ENCODE results near the gene GJA5. TPM values are rescaled to one million over a fixed set of nuclear protein-coding genes. Genes with fewer than 3 reads are reported as not detected.
A peak's percentile ranks its signal among the peaks of the same experiment; 100 is the strongest.

GJA5 gene
- total RNA-seq (not detected), polyA plus RNA-seq (not detected)

GRCh38 chr1:147760481-147761260 lies at the start of gene GJA5:
TSS of gene GJA5 (minus strand) at chr1:147760602. CDS start at chr1:147759238, 1,364 bp downstream.
- H3K4me1 ChIP-seq (ENCODE audit: insufficient read depth, low read length): peaks cover 23% of the 10 kb centered on the region
- no peak within 1 kb of the TSS for H3K4me3 Mint-ChIP-seq
- H3K27me3 ChIP-seq (ENCODE audit: insufficient read depth, low read length, poor library complexity, severe bottlenecking): no peaks in the 10 kb centered on the region
- H3K36me3 Mint-ChIP-seq: no peaks in the 10 kb centered on the region
- no peaks in the 10 kb centered on the region for H3K36me3 ChIP-seq (ENCODE audit: insufficient read depth, low read length)
- peaks cover 0 to 2% (median 0%) of the 10 kb centered on the region in 5 donors for H3K9me3 Mint-ChIP-seq
- DNase-seq: no peak
- no peaks in the 10 kb centered on the region for H3K9me3 ChIP-seq (ENCODE audit: low read length)
- CTCF ChIA-PET: no interaction called here
- peaks cover 26 to 35% (median 27%) of the 10 kb centered on the region in 3 donors for H3K4me1 Mint-ChIP-seq
- no peak within 1 kb of the TSS for H3K27ac ChIP-seq (ENCODE audit: low read depth, low read length)
- H3K27me3 Mint-ChIP-seq: peaks cover 0 to 9% of the 10 kb centered on the region in 2 donors
- POLR2A ChIA-PET: no interaction called here
- H3K4me3 ChIP-seq (ENCODE audit: low read length): no peak within 1 kb of the TSS
- H3K27ac Mint-ChIP-seq: peak within 1 kb of the TSS in 3 of 8 donors; percentile 43 to 83 (median 67)

GRCh38 chr1:147809236-147809635 lies 48.8 kb upstream of the GJA5 start:
- Mint-ChIP-seq H3K4me1 (no peaks in the 10 kb centered on the region), H3K27ac (no peak overlapping the region), H3K9me3 (no peaks in the 10 kb centered on the region), H3K4me3 (no peak overlapping the region), H3K27me3 (peaks cover 2 to 5% of the 10 kb centered on the region in 2 donors), H3K36me3 (no peaks in the 10 kb centered on the region)
- H3K27ac ChIP-seq (ENCODE audit: low read depth, low read length): no peak overlapping the region
- H3K4me1 ChIP-seq (ENCODE audit: insufficient read depth, low read length): no peaks in the 10 kb centered on the region
- POLR2A ChIA-PET: interaction anchor here (0.7 kb wide), 1 partner anchor 1146 kb away, joined by 3 read pairs; no protein-coding TSS in a partner anchor
- no peaks in the 10 kb centered on the region for H3K36me3 ChIP-seq (ENCODE audit: insufficient read depth, low read length)
- no peak overlapping the region for H3K4me3 ChIP-seq (ENCODE audit: low read length)
- CTCF ChIA-PET: no interaction called here
- no peaks in the 10 kb centered on the region for H3K9me3 ChIP-seq (ENCODE audit: low read length)
- no peaks in the 10 kb centered on the region for H3K27me3 ChIP-seq (ENCODE audit: insufficient read depth, low read length, poor library complexity, severe bottlenecking)
- DNase-seq: no peak

- Mint-ChIP-seq H3K4me3 (no peak overlapping the region), H3K27ac (no peak overlapping the region), H3K4me1 (no peaks in the 10 kb centered on the region), H3K36me3 (no peaks in the 10 kb centered on the region), H3K27me3 (peaks cover 2 to 8% of the 10 kb centered on the region in 2 donors), H3K9me3 (no peaks in the 10 kb centered on the region)
- no peak for DNase-seq
- H3K9me3 ChIP-seq (ENCODE audit: low read length): no peaks in the 10 kb centered on the region
- no peak overlapping the region for H3K27ac ChIP-seq (ENCODE audit: low read depth, low read length)
- H3K36me3 ChIP-seq (ENCODE audit: insufficient read depth, low read length): no peaks in the 10 kb centered on the region
- H3K4me1 ChIP-seq (ENCODE audit: insufficient read depth, low read length): no peaks in the 10 kb centered on the region
- no peak overlapping the region for H3K4me3 ChIP-seq (ENCODE audit: low read length)
- POLR2A ChIA-PET: no interaction called here
- CTCF ChIA-PET: no interaction called here
- H3K27me3 ChIP-seq (ENCODE audit: insufficient read depth, low read length, poor library complexity, severe bottlenecking): no peaks in the 10 kb centered on the region
These were observed 47.6 kb upstream of the GJA5 start for GRCh38 chr1:147808025-147808424.

DNA sequence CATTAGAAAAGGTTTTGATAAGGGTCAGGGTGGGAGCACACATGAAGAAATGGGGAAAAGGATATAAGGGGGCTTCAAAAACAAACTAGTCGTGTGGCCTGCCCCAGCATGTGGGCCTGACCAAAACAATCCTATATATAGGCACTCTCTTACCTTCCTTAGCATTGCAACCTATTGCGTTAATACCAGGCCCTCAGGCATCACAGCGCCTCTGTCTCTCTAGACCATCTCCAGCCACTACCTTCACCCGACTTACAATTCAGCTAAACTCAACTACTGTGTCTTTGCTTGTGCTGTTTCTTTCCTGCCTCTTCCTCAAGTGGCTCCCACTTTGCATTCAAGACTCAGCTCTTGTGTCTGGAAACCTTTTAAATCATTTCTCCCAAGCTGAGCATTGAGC lies 47.0 kb upstream of the GJA5 start:
- no peaks in the 10 kb centered on the region for H3K36me3 ChIP-seq (ENCODE audit: insufficient read depth, low read length)
- no peaks in the 10 kb centered on the region for H3K9me3 ChIP-seq (ENCODE audit: low read length)
- Mint-ChIP-seq H3K4me1 (no peaks in the 10 kb centered on the region), H3K36me3 (no peaks in the 10 kb centered on the region), H3K27ac (no peak overlapping the region), H3K27me3 (peaks cover 2 to 8% of the 10 kb centered on the region in 2 donors), H3K9me3 (no peaks in the 10 kb centered on the region), H3K4me3 (no peak overlapping the region)
- ChIA-PET POLR2A (no interaction called here), CTCF (no interaction called here)
- no peak overlapping the region for H3K4me3 ChIP-seq (ENCODE audit: low read length)
- no peak overlapping the region for H3K27ac ChIP-seq (ENCODE audit: low read depth, low read length)
- no peak for DNase-seq
- no peaks in the 10 kb centered on the region for H3K4me1 ChIP-seq (ENCODE audit: insufficient read depth, low read length)
- no peaks in the 10 kb centered on the region for H3K27me3 ChIP-seq (ENCODE audit: insufficient read depth, low read length, poor library complexity, severe bottlenecking)

DNA sequence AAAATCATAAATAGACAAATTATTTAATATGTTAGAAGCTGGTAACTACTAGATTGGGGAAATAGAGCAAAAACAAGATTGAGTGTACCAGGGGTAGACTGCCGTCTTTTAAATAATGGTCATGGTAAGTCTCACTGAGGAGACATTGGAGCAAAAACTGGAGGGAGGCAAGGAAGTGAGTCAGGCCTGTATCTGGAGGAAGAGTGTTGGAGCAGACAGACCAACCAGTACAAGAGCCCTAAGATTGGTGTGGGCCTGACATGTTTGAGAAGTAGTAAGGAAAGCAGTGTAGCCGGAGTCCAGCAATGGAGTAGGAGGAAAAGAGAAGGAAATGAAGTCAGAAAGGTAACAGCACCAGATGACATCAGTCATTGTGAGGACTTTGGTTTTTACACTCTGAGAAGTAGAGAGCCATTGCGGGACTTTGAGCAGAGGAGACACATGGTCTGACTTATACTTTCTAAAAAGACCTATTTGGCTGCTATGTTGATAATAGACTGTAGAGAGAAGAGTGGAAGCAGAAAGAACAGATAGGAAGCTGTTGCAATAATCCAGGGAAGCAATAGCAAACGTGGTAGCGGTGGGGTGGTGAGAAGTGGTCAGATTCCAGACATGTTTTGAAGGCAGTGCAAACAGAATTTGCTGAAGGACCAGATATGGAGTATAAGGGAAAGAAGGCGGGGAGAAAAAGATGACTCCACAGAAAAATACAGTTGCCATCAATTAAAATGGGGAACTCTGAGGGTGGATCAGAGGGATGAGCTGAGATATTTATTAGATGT lies 44.7 kb upstream of the GJA5 start:
- POLR2A ChIA-PET: no interaction called here
- no peak for DNase-seq
- Mint-ChIP-seq H3K36me3 (peaks cover 0 to 1% (median 0%) of the 10 kb centered on the region in 3 donors), H3K27me3 (peaks cover 4 to 17% of the 10 kb centered on the region in 2 donors), H3K27ac (no peak overlapping the region), H3K4me1 (no peaks in the 10 kb centered on the region), H3K9me3 (no peaks in the 10 kb centered on the region), H3K4me3 (no peak overlapping the region)
- no peak overlapping the region for H3K4me3 ChIP-seq (ENCODE audit: low read length)
- H3K36me3 ChIP-seq (ENCODE audit: insufficient read depth, low read length): no peaks in the 10 kb centered on the region
- no peaks in the 10 kb centered on the region for H3K27me3 ChIP-seq (ENCODE audit: insufficient read depth, low read length, poor library complexity, severe bottlenecking)
- no peaks in the 10 kb centered on the region for H3K9me3 ChIP-seq (ENCODE audit: low read length)
- CTCF ChIA-PET: no interaction called here
- no peaks in the 10 kb centered on the region for H3K4me1 ChIP-seq (ENCODE audit: insufficient read depth, low read length)
- H3K27ac ChIP-seq (ENCODE audit: low read depth, low read length): no peak overlapping the region

- Histone ChIP-seq H3K27ac (ENCODE audit: low read depth, low read length) (no peak overlapping the region), H3K9me3 (ENCODE audit: low read length) (no peaks in the 10 kb centered on the region), H3K36me3 (ENCODE audit: insufficient read depth, low read length) (no peaks in the 10 kb centered on the region), H3K4me1 (ENCODE audit: insufficient read depth, low read length) (no peaks in the 10 kb centered on the region), H3K27me3 (ENCODE audit: insufficient read depth, low read length, poor library complexity, severe bottlenecking) (no peaks in the 10 kb centered on the region), H3K4me3 (ENCODE audit: low read length) (no peak overlapping the region)
- no peaks in the 10 kb centered on the region for H3K9me3 Mint-ChIP-seq
- no peak overlapping the region for H3K27ac Mint-ChIP-seq
- ChIA-PET CTCF (no interaction called here), POLR2A (no interaction called here)
- H3K36me3 Mint-ChIP-seq: peaks cover 0 to 1% (median 0%) of the 10 kb centered on the region in 3 donors
- H3K4me1 Mint-ChIP-seq: no peaks in the 10 kb centered on the region
- no peak for DNase-seq
- no peak overlapping the region for H3K4me3 Mint-ChIP-seq
- peaks cover 2 to 28% of the 10 kb centered on the region in 2 donors for H3K27me3 Mint-ChIP-seq
These were observed 40.4 kb upstream of the GJA5 start for GRCh38 chr1:147800804-147801203.

DNA sequence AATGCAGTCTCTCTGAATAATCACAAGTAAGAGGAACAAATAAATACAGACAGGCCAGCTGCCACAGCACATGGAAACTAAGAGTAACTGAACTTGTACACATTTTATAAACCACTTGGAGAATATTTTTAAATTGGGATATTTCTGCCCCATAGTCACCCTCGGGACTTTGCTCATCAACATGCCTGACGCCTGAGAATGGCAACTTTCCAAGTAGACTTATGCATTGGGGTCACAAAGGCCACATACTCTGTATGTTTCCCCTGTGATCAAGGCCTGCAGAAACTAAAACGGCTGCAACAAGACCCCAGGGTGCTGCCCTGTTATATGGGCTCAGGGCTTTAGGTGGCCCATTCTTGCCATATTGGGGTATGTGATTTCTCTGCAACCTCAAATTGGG lies 38.3 kb upstream of the GJA5 start:
- ChIA-PET POLR2A (no interaction called here), CTCF (no interaction called here)
- Mint-ChIP-seq H3K27ac (peak overlapping the region in 1 of 8 donors; percentile 2), H3K4me3 (no peak overlapping the region), H3K9me3 (no peaks in the 10 kb centered on the region), H3K36me3 (peaks cover 0 to 1% (median 0%) of the 10 kb centered on the region in 3 donors), H3K4me1 (no peaks in the 10 kb centered on the region), H3K27me3 (peaks cover 2 to 22% of the 10 kb centered on the region in 2 donors)
- no peaks in the 10 kb centered on the region for H3K27me3 ChIP-seq (ENCODE audit: insufficient read depth, low read length, poor library complexity, severe bottlenecking)
- H3K27ac ChIP-seq (ENCODE audit: low read depth, low read length): no peak overlapping the region
- H3K4me1 ChIP-seq (ENCODE audit: insufficient read depth, low read length): no peaks in the 10 kb centered on the region
- no peak for DNase-seq
- no peaks in the 10 kb centered on the region for H3K9me3 ChIP-seq (ENCODE audit: low read length)
- no peak overlapping the region for H3K4me3 ChIP-seq (ENCODE audit: low read length)
- H3K36me3 ChIP-seq (ENCODE audit: insufficient read depth, low read length): no peaks in the 10 kb centered on the region

- no peaks in the 10 kb centered on the region for H3K9me3 Mint-ChIP-seq
- H3K4me3 Mint-ChIP-seq: no peak overlapping the region
- H3K4me1 ChIP-seq (ENCODE audit: insufficient read depth, low read length): no peaks in the 10 kb centered on the region
- H3K4me3 ChIP-seq (ENCODE audit: low read length): no peak overlapping the region
- H3K27me3 Mint-ChIP-seq: peaks cover 3 to 8% of the 10 kb centered on the region in 2 donors
- no peaks in the 10 kb centered on the region for H3K9me3 ChIP-seq (ENCODE audit: low read length)
- H3K36me3 ChIP-seq (ENCODE audit: insufficient read depth, low read length): no peaks in the 10 kb centered on the region
- ChIA-PET POLR2A (no interaction called here), CTCF (no interaction called here)
- H3K27ac Mint-ChIP-seq: no peak overlapping the region
- no peak for DNase-seq
- H3K27me3 ChIP-seq (ENCODE audit: insufficient read depth, low read length, poor library complexity, severe bottlenecking): no peaks in the 10 kb centered on the region
- no peak overlapping the region for H3K27ac ChIP-seq (ENCODE audit: low read depth, low read length)
- no peaks in the 10 kb centered on the region for H3K36me3 Mint-ChIP-seq
- no peaks in the 10 kb centered on the region for H3K4me1 Mint-ChIP-seq
These were observed 34.2 kb upstream of the GJA5 start for GRCh38 chr1:147794570-147794969.
